Lower lobe of right lung (tissue), 2 donors: ENCODE results near the gene IL17D. TPM values are rescaled to one million over a fixed set of nuclear protein-coding genes. Genes with fewer than 3 reads are reported as not detected.
"Not testable (repeated sequence)": the region's sequence is repeated elsewhere in the genome, so short reads cannot be mapped to it uniquely, and the experiment has no call there.

Source experiments
- ATAC-seq, 2 donors: fragments of 200-7000 bp; cut with Tn5 transposase; one replicate each; pipeline ENCODE4 v1.9.1; 2020 to 2022; ENCODE audit warnings: mild to moderate bottlenecking in 2 of 2, moderate library complexity in 2 of 2
- DNase-seq: peaks from one replicate; pipeline ENCODE4 v3.0.0-alpha.2; 2020
- H3K27ac ChIP-seq: fragments of 200-600 bp; one replicate; pipeline ENCODE4 v1.8.0; 2022
- H3K27me3 ChIP-seq: fragments of 200-600 bp; one replicate; pipeline ENCODE4 v1.8.0; 2022; ENCODE audit warnings: low read depth
- H3K36me3 ChIP-seq: fragments of 200-600 bp; one replicate; pipeline ENCODE4 v1.8.0; 2022; ENCODE audit warnings: mild to moderate bottlenecking
- H3K4me1 ChIP-seq: fragments of 200-600 bp; one replicate; pipeline ENCODE4 v1.8.0; 2022
- H3K4me3 ChIP-seq: fragments of 200-600 bp; one replicate; pipeline ENCODE4 v1.8.0; 2022; ENCODE audit warnings: mild to moderate bottlenecking
- H3K9me3 ChIP-seq: fragments of 200-600 bp; one replicate; pipeline ENCODE4 v1.8.0; 2022
- CTCF ChIP-seq: fragments of 200-600 bp; IDR thresholded peaks from one replicate; pipeline ENCODE4 v1.8.0; 2022; ENCODE audit warnings: antibody characterized with exemption, mild to moderate bottlenecking
- intact Hi-C: fragments of 100-400 bp; cut with DNase I; formaldehyde crosslinking; loops from one replicate; pipeline ENCODE4 v1.11.0; 2022
- total RNA-seq: library from RNA; stranded (reverse); fragmentation: NEBNext Ultra II Directional; extraction: Animal tissue kit (Norgen Biotek cat#: 25700); gene quantifications from one replicate; pipeline ENCODE4 v1.2.1, GENCODE V29; 2021
- donor health status: DM: no; HTN: yes; CAD: no; lungs with severe emphysema.

Gene IL17D
- total RNA-seq, 1 donor from 2014 or later = 1.5 TPM

GRCh38 chr13:20676213-20676612 is 27.3 kb upstream of the IL17D start:
- no peaks in the 10 kb centered on the region for H3K9me3 ChIP-seq
- no peaks in the 10 kb centered on the region for H3K4me1 ChIP-seq

GRCh38 chr13:20678606-20679005 is 24.9 kb upstream of the IL17D start:
- H3K4me1 ChIP-seq, DNase-seq, H3K9me3 ChIP-seq, ATAC-seq, H3K36me3 ChIP-seq, H3K27me3 ChIP-seq, H3K4me3 ChIP-seq, intact Hi-C loops, H3K27ac ChIP-seq: not testable (repeated sequence)

More at GRCh38 chr13:20676213-20676612, 27.3 kb upstream of the IL17D start:
- intact Hi-C loops = no loop called here
- no peak for ATAC-seq
- Histone ChIP-seq H3K36me3 (peaks cover 7% of the 10 kb centered on the region), H3K27ac (no peak overlapping the region), H3K4me3 (no peak overlapping the region), H3K27me3 (no peaks in the 10 kb centered on the region)
- no peak for TF ChIP-seq CTCF
- DNase-seq = no peak

GRCh38 chr13:20679879-20680278 is 23.6 kb upstream of the IL17D start:
- no peak for ATAC-seq
- TF ChIP-seq CTCF = no peak

GRCh38 chr13:20680416-20681080 is 23.0 kb upstream of the IL17D start:
- H3K4me3 ChIP-seq = no peak overlapping the region
- no peak overlapping the region for H3K27ac ChIP-seq
- no peak for TF ChIP-seq CTCF
- ATAC-seq = no peak
- no peaks in the 10 kb centered on the region for H3K27me3 ChIP-seq
- no peaks in the 10 kb centered on the region for H3K9me3 ChIP-seq
- DNase-seq = no peak
- H3K4me1 ChIP-seq = no peaks in the 10 kb centered on the region
- H3K36me3 ChIP-seq = no peaks in the 10 kb centered on the region
- intact Hi-C loops = no loop called here

More at GRCh38 chr13:20679879-20680278, 23.6 kb upstream of the IL17D start:
- H3K27me3 ChIP-seq = no peaks in the 10 kb centered on the region
- DNase-seq = no peak
- H3K9me3 ChIP-seq = no peaks in the 10 kb centered on the region
- no peaks in the 10 kb centered on the region for H3K4me1 ChIP-seq
- intact Hi-C loops = no loop called here
- H3K4me3 ChIP-seq = no peak overlapping the region
- H3K36me3 ChIP-seq = no peaks in the 10 kb centered on the region
- no peak overlapping the region for H3K27ac ChIP-seq

GRCh38 chr13:20681481-20681880 is 22.0 kb upstream of the IL17D start:
- ATAC-seq, H3K4me3 ChIP-seq, H3K9me3 ChIP-seq, H3K4me1 ChIP-seq, DNase-seq, H3K36me3 ChIP-seq, H3K27ac ChIP-seq, intact Hi-C loops, H3K27me3 ChIP-seq: not testable (repeated sequence)

- Histone ChIP-seq H3K27ac (no peak overlapping the region), H3K27me3 (no peaks in the 10 kb centered on the region), H3K36me3 (no peaks in the 10 kb centered on the region), H3K4me3 (no peak overlapping the region), H3K9me3 (no peaks in the 10 kb centered on the region), H3K4me1 (no peaks in the 10 kb centered on the region)
- ATAC-seq = no peak
- intact Hi-C loops = no loop called here
- DNase-seq = no peak
- no peak for TF ChIP-seq CTCF
Observed at GRCh38 chr13:20682061-20682460, 21.4 kb upstream of the IL17D start.
